Neural crest cell (in vitro differentiated cells): ENCODE results near the gene ENOX1. TPM values are rescaled to one million over a fixed set of nuclear protein-coding genes. Genes with fewer than 3 reads are reported as not detected.
"Not testable (repeated sequence)": the region's sequence is repeated elsewhere in the genome, so short reads cannot be mapped to it uniquely, and the experiment has no call there.

Source experiments
- DNase-seq: peaks from one replicate; pipeline ENCODE4 v3.0.0; 2021; ENCODE audit warnings: low read depth, mixed read lengths, low spot score
- H3K27ac Mint-ChIP-seq: one replicate; pipeline ENCODE4 v1.8.0; 2021; ENCODE audit warnings: mild to moderate bottlenecking, mixed read lengths; ENCODE audit not compliant: unreplicated experiment
- H3K27me3 Mint-ChIP-seq: 2 replicates; pipeline ENCODE4 v1.8.0; 2021; ENCODE audit warnings: low read depth, mild to moderate bottlenecking, mixed read lengths
- H3K36me3 Mint-ChIP-seq: 2 replicates; pipeline ENCODE4 v1.8.0; 2021; ENCODE audit warnings: low read depth, mild to moderate bottlenecking, mixed read lengths
- H3K4me1 Mint-ChIP-seq: 2 replicates; pipeline ENCODE4 v1.8.0; 2021; ENCODE audit warnings: mixed read lengths
- H3K4me3 Mint-ChIP-seq: one replicate; pipeline ENCODE4 v1.8.0; 2021; ENCODE audit warnings: mild to moderate bottlenecking, mixed read lengths
- H3K9me3 Mint-ChIP-seq: 2 replicates; pipeline ENCODE4 v1.8.0; 2021; ENCODE audit warnings: mixed read lengths
- long read RNA-seq: library from polyadenylated mRNA; unstranded; transcript quantifications from one replicate; pipeline ENCODE4 v2.0.0, GENCODE V29; 2020
- total RNA-seq: library from RNA; stranded (reverse); gene quantifications from 2 replicates; pipeline ENCODE4 v1.2.1, GENCODE V29; 2021
- TF ChIP-seq, protein P1 (sequence below): fragments of 200-600 bp; sonication (generic); conservative IDR thresholded peaks from 2 replicates; pipeline ENCODE4 v1.5.0; 2021; ENCODE audit warnings: antibody characterized with exemption, mild to moderate bottlenecking

ENOX1 gene
- 3.1 and 3.8 TPM in 2 replicates for total RNA-seq
- long read RNA-seq, partial matches to known transcripts: 1 of 2 reads
- long read RNA-seq, other reads (novel, unspliced or antisense): 1 of 2 reads

- no peaks in the 10 kb centered on the region for H3K9me3 Mint-ChIP-seq
- TF ChIP-seq, protein P1, sequence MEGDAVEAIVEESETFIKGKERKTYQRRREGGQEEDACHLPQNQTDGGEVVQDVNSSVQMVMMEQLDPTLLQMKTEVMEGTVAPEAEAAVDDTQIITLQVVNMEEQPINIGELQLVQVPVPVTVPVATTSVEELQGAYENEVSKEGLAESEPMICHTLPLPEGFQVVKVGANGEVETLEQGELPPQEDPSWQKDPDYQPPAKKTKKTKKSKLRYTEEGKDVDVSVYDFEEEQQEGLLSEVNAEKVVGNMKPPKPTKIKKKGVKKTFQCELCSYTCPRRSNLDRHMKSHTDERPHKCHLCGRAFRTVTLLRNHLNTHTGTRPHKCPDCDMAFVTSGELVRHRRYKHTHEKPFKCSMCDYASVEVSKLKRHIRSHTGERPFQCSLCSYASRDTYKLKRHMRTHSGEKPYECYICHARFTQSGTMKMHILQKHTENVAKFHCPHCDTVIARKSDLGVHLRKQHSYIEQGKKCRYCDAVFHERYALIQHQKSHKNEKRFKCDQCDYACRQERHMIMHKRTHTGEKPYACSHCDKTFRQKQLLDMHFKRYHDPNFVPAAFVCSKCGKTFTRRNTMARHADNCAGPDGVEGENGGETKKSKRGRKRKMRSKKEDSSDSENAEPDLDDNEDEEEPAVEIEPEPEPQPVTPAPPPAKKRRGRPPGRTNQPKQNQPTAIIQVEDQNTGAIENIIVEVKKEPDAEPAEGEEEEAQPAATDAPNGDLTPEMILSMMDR: peak; percentile 37
- H3K4me3 Mint-ChIP-seq: peak within 1 kb of the TSS; percentile 91
- no peaks in the 10 kb centered on the region for H3K36me3 Mint-ChIP-seq
- peaks cover 14% of the 10 kb centered on the region for H3K27me3 Mint-ChIP-seq
- peaks cover 31% of the 10 kb centered on the region for H3K4me1 Mint-ChIP-seq
- peak within 1 kb of the TSS; percentile 93 for H3K27ac Mint-ChIP-seq
- peak; percentile 56 for DNase-seq
Observed at GRCh38 chr13:43786766-43787517, at the start of gene ENOX1. TSS of gene ENOX1 (minus strand) at chr13:43786972.

DNA sequence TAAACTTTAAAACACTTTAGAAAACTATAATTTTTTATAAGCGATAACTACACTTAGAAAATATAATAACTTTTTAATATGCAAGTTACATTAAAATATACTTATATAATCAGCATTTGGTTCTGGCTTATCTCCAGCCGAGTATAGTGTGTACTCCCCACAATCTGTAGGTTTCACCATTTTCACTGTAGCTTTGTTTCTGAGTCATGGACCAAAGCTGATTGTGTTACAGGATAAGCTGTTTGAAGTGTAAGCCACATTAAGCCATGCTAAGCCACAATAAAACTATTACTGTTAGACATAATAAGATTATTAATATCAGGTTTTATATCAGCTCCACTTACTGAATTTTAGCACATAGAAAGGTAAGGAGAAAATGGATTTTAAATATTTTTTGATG lies 48.9 kb upstream of the ENOX1 start:
- H3K27me3 Mint-ChIP-seq: no peaks in the 10 kb centered on the region
- TF ChIP-seq, protein P1: no peak
- no peaks in the 10 kb centered on the region for H3K9me3 Mint-ChIP-seq
- H3K36me3 Mint-ChIP-seq: no peaks in the 10 kb centered on the region
- no peak overlapping the region for H3K27ac Mint-ChIP-seq
- H3K4me3 Mint-ChIP-seq: no peak overlapping the region
- no peaks in the 10 kb centered on the region for H3K4me1 Mint-ChIP-seq
- DNase-seq: no peak

- H3K4me1 Mint-ChIP-seq: no peaks in the 10 kb centered on the region
- TF ChIP-seq, protein P1: no peak
- H3K27ac Mint-ChIP-seq: no peak overlapping the region
- no peaks in the 10 kb centered on the region for H3K36me3 Mint-ChIP-seq
- H3K9me3 Mint-ChIP-seq: no peaks in the 10 kb centered on the region
- H3K27me3 Mint-ChIP-seq: no peaks in the 10 kb centered on the region
- no peak overlapping the region for H3K4me3 Mint-ChIP-seq
- no peak for DNase-seq
Observed at GRCh38 chr13:43831088-43831487, 44.3 kb upstream of the ENOX1 start.

DNA sequence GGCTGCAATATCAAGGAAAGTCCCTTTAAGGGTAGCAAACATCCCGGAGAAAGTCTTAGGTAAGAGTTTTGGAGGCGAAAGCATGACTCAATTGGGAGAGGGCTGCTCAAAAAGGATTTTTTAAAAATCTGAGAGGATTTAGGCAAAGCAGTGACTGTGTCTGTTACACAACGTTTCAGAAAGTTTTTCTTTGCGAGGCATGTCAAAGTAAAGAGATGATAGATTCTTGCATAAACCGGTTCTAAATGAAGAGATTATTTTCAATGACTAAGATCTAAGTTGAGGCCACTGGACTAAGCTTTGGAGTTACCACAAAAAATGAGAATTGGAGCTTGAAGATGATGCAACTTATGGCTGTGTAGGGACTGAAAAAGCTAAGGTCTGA lies 43.7 kb upstream of the ENOX1 start:
- Mint-ChIP-seq H3K4me1 (no peaks in the 10 kb centered on the region), H3K9me3 (no peaks in the 10 kb centered on the region), H3K27ac (no peak overlapping the region), H3K4me3 (no peak overlapping the region), H3K36me3 (no peaks in the 10 kb centered on the region), H3K27me3 (no peaks in the 10 kb centered on the region)
- TF ChIP-seq, protein P1: no peak
- no peak for DNase-seq

DNA sequence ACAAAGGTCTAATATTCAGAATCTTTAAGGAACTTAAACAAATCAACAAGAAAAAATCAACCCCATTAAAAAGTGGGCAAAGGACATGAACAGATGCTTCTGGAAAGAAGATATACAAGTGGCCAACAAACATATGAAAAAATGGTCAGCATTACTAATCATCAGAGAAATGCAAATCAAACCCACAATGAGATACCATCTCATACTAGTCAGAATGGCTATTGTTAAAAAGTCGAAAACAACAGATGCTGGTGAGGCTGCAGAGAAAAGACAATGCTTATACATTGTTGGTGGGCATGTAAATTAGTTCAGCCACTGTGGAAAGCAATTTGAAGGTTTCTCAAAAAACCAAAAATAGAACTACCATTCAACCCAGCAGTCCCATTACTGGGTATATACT lies 37.9 kb upstream of the ENOX1 start:
- not testable (repeated sequence) for DNase-seq, H3K36me3 Mint-ChIP-seq, H3K4me1 Mint-ChIP-seq, H3K27ac Mint-ChIP-seq, H3K9me3 Mint-ChIP-seq, H3K27me3 Mint-ChIP-seq, H3K4me3 Mint-ChIP-seq

GRCh38 chr13:43822969-43823368 lies 36.2 kb upstream of the ENOX1 start:
- Mint-ChIP-seq H3K27ac (no peak overlapping the region), H3K9me3 (no peaks in the 10 kb centered on the region), H3K27me3 (no peaks in the 10 kb centered on the region), H3K36me3 (peaks cover 3% of the 10 kb centered on the region), H3K4me1 (no peaks in the 10 kb centered on the region), H3K4me3 (no peak overlapping the region)
- TF ChIP-seq, protein P1: no peak
- DNase-seq: no peak
